Astrocyte (in vitro differentiated cells and primary cell): ENCODE results near the gene CAMK2N1. TPM values are rescaled to one million over a fixed set of nuclear protein-coding genes. Genes with fewer than 3 reads are reported as not detected.

Source experiments
- DNase-seq: peaks from one replicate; pipeline ENCODE4 v3.0.0-alpha.2; 2010; ENCODE audit warnings: low read depth
- FAIRE-seq: peaks from 2 replicates; lab custom pipeline; 2011; peaks lifted over from hg19 to GRCh38; lab: Jason Lieb, UNC
- H2AFZ ChIP-seq: 2 replicates; pipeline ENCODE4 v1.6.0; 2012; ENCODE audit warnings: low read depth, low read length, inconsistent platforms
- H3K27ac ChIP-seq: 2 replicates; pipeline ENCODE4 v1.5.1; 2011; ENCODE audit warnings: low read depth, low read length, inconsistent platforms
- H3K27me3 ChIP-seq: 2 replicates; pipeline ENCODE4 v1.6.0; 2011; ENCODE audit warnings: low read length, inconsistent platforms; ENCODE audit not compliant: insufficient read depth
- H3K36me3 ChIP-seq: 2 replicates; pipeline ENCODE4 v1.5.1; 2011; ENCODE audit warnings: low read length, inconsistent platforms; ENCODE audit not compliant: insufficient read depth
- H3K4me1 ChIP-seq: 2 replicates; pipeline ENCODE4 v1.5.1; 2011; ENCODE audit warnings: low read length, inconsistent platforms; ENCODE audit not compliant: insufficient read depth
- H3K4me2 ChIP-seq: 2 replicates; pipeline ENCODE4 v1.6.0; 2012; ENCODE audit warnings: low read length, inconsistent platforms
- H3K4me3 ChIP-seq: 2 replicates; pipeline ENCODE4 v1.5.1; 2011; ENCODE audit warnings: low read depth, mild to moderate bottlenecking, low read length, inconsistent platforms; ENCODE audit not compliant: insufficient read depth
- H3K79me2 ChIP-seq: 2 replicates; pipeline ENCODE4 v1.6.0; 2012; ENCODE audit warnings: mild to moderate bottlenecking, low read length, inconsistent platforms; ENCODE audit not compliant: insufficient read depth
- H3K9ac ChIP-seq: 2 replicates; pipeline ENCODE4 v1.6.0; 2012; ENCODE audit warnings: mild to moderate bottlenecking, low read length, inconsistent platforms
- H3K9me3 ChIP-seq: 2 replicates; pipeline ENCODE4 v1.5.1; 2012; ENCODE audit warnings: low read depth, mild to moderate bottlenecking, low read length, inconsistent platforms; ENCODE audit not compliant: insufficient read depth
- H4K20me1 ChIP-seq: 2 replicates; pipeline ENCODE4 v1.6.0; 2012; ENCODE audit warnings: low read length, inconsistent platforms; ENCODE audit not compliant: insufficient read depth
- H3K27ac Mint-ChIP-seq: one replicate; pipeline ENCODE4 v1.8.0; 2021; ENCODE audit warnings: mild to moderate bottlenecking, mixed read lengths; ENCODE audit not compliant: unreplicated experiment
- H3K27me3 Mint-ChIP-seq: one replicate; pipeline ENCODE4 v1.8.0; 2021; ENCODE audit warnings: low read depth, mixed read lengths; ENCODE audit not compliant: unreplicated experiment
- H3K36me3 Mint-ChIP-seq: one replicate; pipeline ENCODE4 v1.8.0; 2021; ENCODE audit warnings: low read depth, mixed read lengths; ENCODE audit not compliant: unreplicated experiment
- H3K4me1 Mint-ChIP-seq: one replicate; pipeline ENCODE4 v1.8.0; 2021; ENCODE audit warnings: low read depth, mixed read lengths; ENCODE audit not compliant: unreplicated experiment
- H3K4me3 Mint-ChIP-seq: one replicate; pipeline ENCODE4 v1.8.0; 2021; ENCODE audit warnings: mild to moderate bottlenecking, moderate library complexity, mixed read lengths; ENCODE audit not compliant: unreplicated experiment
- H3K9me3 Mint-ChIP-seq: one replicate; pipeline ENCODE4 v1.8.0; 2021; ENCODE audit warnings: mild to moderate bottlenecking, mixed read lengths; ENCODE audit not compliant: unreplicated experiment
- CTCF ChIP-seq: IDR thresholded peaks from 2 replicates; pipeline ENCODE4 v1.5.1; 2011; ENCODE audit warnings: low read depth, mild to moderate bottlenecking, inconsistent platforms, low read length, moderate library complexity; ENCODE audit not compliant: insufficient read depth
- EZH2 ChIP-seq: IDR thresholded peaks from 2 replicates; pipeline ENCODE4 v1.6.1; 2012; ENCODE audit warnings: mild to moderate bottlenecking, low read length, inconsistent platforms; ENCODE audit not compliant: insufficient read depth
- total RNA-seq: library from RNA; stranded (reverse); gene quantifications from 2 replicates; pipeline ENCODE4 v1.2.1, GENCODE V29; 2021

Gene CAMK2N1
- total RNA-seq, 1 donor from 2014 or later: 18.9 TPM

GRCh38 chr1:20533635-20534034 lies 47.6 kb upstream of the CAMK2N1 start:
- Histone ChIP-seq H3K36me3 (no peaks in the 10 kb centered on the region), H4K20me1 (no peaks in the 10 kb centered on the region), H3K9me3 (peaks cover 5% of the 10 kb centered on the region), H3K9ac (no peak overlapping the region), H2AFZ (no peak overlapping the region), H3K79me2 (no peaks in the 10 kb centered on the region), H3K27me3 (peaks cover 48% of the 10 kb centered on the region), H3K4me1 (no peaks in the 10 kb centered on the region), H3K4me3 (no peak overlapping the region), H3K4me2 (no peak overlapping the region), H3K27ac (no peak overlapping the region)
- FAIRE-seq (no peak), DNase-seq (no peak)
- peaks cover 2% of the 10 kb centered on the region for H3K9me3 Mint-ChIP-seq
- no peaks in the 10 kb centered on the region for H3K36me3 Mint-ChIP-seq
- peaks cover 80% of the 10 kb centered on the region for H3K27me3 Mint-ChIP-seq
- no peak overlapping the region for H3K4me3 Mint-ChIP-seq
- no peak overlapping the region for H3K27ac Mint-ChIP-seq
- no peaks in the 10 kb centered on the region for H3K4me1 Mint-ChIP-seq
- TF ChIP-seq CTCF (no peak), EZH2 (no peak)

GRCh38 chr1:20530901-20531300 lies 44.9 kb upstream of the CAMK2N1 start:
- H4K20me1 ChIP-seq: no peaks in the 10 kb centered on the region
- H3K27ac ChIP-seq: no peak overlapping the region
- Mint-ChIP-seq H3K4me1 (no peaks in the 10 kb centered on the region), H3K27ac (no peak overlapping the region), H3K27me3 (peaks cover 84% of the 10 kb centered on the region), H3K9me3 (peaks cover 2% of the 10 kb centered on the region), H3K36me3 (no peaks in the 10 kb centered on the region), H3K4me3 (no peak overlapping the region)
- H3K79me2 ChIP-seq: no peaks in the 10 kb centered on the region
- no peak overlapping the region for H3K4me2 ChIP-seq
- H3K4me3 ChIP-seq: no peak overlapping the region
- H3K9me3 ChIP-seq: peaks cover 5% of the 10 kb centered on the region
- no peak for TF ChIP-seq EZH2
- TF ChIP-seq CTCF: no peak
- no peak for DNase-seq
- FAIRE-seq: no peak
- peaks cover 50% of the 10 kb centered on the region for H3K27me3 ChIP-seq
- no peaks in the 10 kb centered on the region for H3K4me1 ChIP-seq
- no peak overlapping the region for H3K9ac ChIP-seq
- H3K36me3 ChIP-seq: no peaks in the 10 kb centered on the region
- no peak overlapping the region for H2AFZ ChIP-seq

GRCh38 chr1:20530306-20530705 lies 44.3 kb upstream of the CAMK2N1 start:
- Histone ChIP-seq H3K9ac (no peak overlapping the region), H3K27ac (no peak overlapping the region), H3K36me3 (no peaks in the 10 kb centered on the region), H3K4me1 (no peaks in the 10 kb centered on the region), H3K4me3 (no peak overlapping the region), H3K9me3 (peaks cover 5% of the 10 kb centered on the region), H2AFZ (no peak overlapping the region), H3K79me2 (no peaks in the 10 kb centered on the region), H3K27me3 (peaks cover 50% of the 10 kb centered on the region), H4K20me1 (no peaks in the 10 kb centered on the region), H3K4me2 (no peak overlapping the region)
- no peaks in the 10 kb centered on the region for H3K36me3 Mint-ChIP-seq
- H3K4me3 Mint-ChIP-seq: no peak overlapping the region
- peaks cover 2% of the 10 kb centered on the region for H3K9me3 Mint-ChIP-seq
- H3K27me3 Mint-ChIP-seq: peaks cover 80% of the 10 kb centered on the region
- no peaks in the 10 kb centered on the region for H3K4me1 Mint-ChIP-seq
- TF ChIP-seq EZH2: no peak
- no peak for TF ChIP-seq CTCF
- FAIRE-seq (no peak), DNase-seq (no peak)
- no peak overlapping the region for H3K27ac Mint-ChIP-seq
